Gastrocnemius medialis (tissue), 4 donors: ENCODE results near the gene SLC6A16. TPM values are rescaled to one million over a fixed set of nuclear protein-coding genes. Genes with fewer than 3 reads are reported as not detected.

ENCODE experiments used
- ATAC-seq, 2 donors: fragments of 150-250 bp; one replicate each; pipeline ENCODE4 v1.9.1; 2016
- DNase-seq, 2 donors: peaks; one replicate each; pipeline ENCODE4 v3.0.0-alpha.2; 2019
- H3K27ac ChIP-seq, 4 donors: fragments of 200-600 bp; sonication (generic); 1 replicate in 1 of 4; 2 replicates in 3 of 4; pipeline ENCODE4 v1.5.1; 2016 to 2018; ENCODE audit warnings: mild to moderate bottlenecking in 2 of 4, moderate library complexity in 1 of 4
- H3K27me3 ChIP-seq, 3 donors: fragments of 200-600 bp; sonication (generic) in 2 of 3; 1 replicate in 1 of 3; 2 replicates in 2 of 3; pipeline versions ENCODE4 v1.5.1 to v1.6.0; 2016 to 2019; ENCODE audit warnings: mild to moderate bottlenecking in 1 of 3, moderate library complexity in 1 of 3
- H3K36me3 ChIP-seq, 2 donors: fragments of 200-600 bp; sonication (generic) in 1 of 2; one replicate each; pipeline ENCODE4 v1.5.1; 2017 to 2018
- H3K4me1 ChIP-seq, 2 donors: fragments of 200-600 bp; sonication (generic) in 1 of 2; one replicate each; pipeline ENCODE4 v1.5.1; 2016 to 2017; ENCODE audit warnings: mild to moderate bottlenecking in 2 of 2
- H3K4me3 ChIP-seq, 4 donors: fragments of 200-600 bp; sonication (generic) in 3 of 4; 1 replicate in 1 of 4; 2 replicates in 3 of 4; pipeline ENCODE4 v1.5.1; 2016 to 2019; ENCODE audit warnings: mild to moderate bottlenecking in 2 of 4
- H3K9me3 ChIP-seq, 3 donors: fragments of 200-600 bp; sonication (generic) in 2 of 3; 1 replicate in 1 of 3; 2 replicates in 2 of 3; pipeline ENCODE4 v1.5.1; 2016 to 2019
- CTCF ChIP-seq, 5 experiments: fragments of 450-650 bp in 3 of 5; fragments of 200-600 bp in 2 of 5; sonication (generic) in 2 of 5; IDR thresholded peaks in 4 of 5; conservative IDR thresholded peaks in 1 of 5; 1 replicate in 4 of 5; 2 replicates in 1 of 5; pipeline ENCODE4 v1.5.1; 2016 to 2019; ENCODE audit warnings: antibody characterized with exemption in 5 of 5, mild to moderate bottlenecking in 3 of 5, moderate library complexity in 3 of 5
- POLR2A ChIP-seq, 2 donors: fragments of 450-650 bp; IDR thresholded peaks; one replicate each; pipeline ENCODE4 v1.6.1; 2017; ENCODE audit warnings: antibody characterized with exemption in 2 of 2, mild to moderate bottlenecking in 2 of 2, moderate library complexity in 2 of 2
- in situ Hi-C, 4 donors: fragments of 200-750 bp; cut with MboI; loops; one replicate each; pipeline versions ENCODE4 v1.15.0 to v1.8.0; 2017; ENCODE audit warnings: low sequenced_read_pairs in 4 of 4
- intact Hi-C: fragments of 100-400 bp; cut with DNase I; formaldehyde crosslinking; loops from one replicate; pipeline ENCODE4 v1.15.1; 2023; ENCODE audit warnings: low total_unique reads
- microRNA-seq, 2 donors: library from miRNA; unstranded; fragments of <30 nt; microRNA quantifications; one replicate each; pipeline ENCODE4, GENCODE V29; 2016; ENCODE audit warnings: borderline replicate concordance in 2 of 2
- total RNA-seq, 4 donors: library from RNA; depleted of rRNA; stranded (reverse); fragments of >200 nt; gene quantifications; one replicate each; pipeline versions ENCODE4 v1.1.0 to v1.2.3, GENCODE V29; 2016

Gene SLC6A16
- total RNA-seq, 4 donors from 2014 or later: 0.13 to 4.3 (median 0.36) TPM; not detected in 1

- Histone ChIP-seq H3K27me3 (no peaks in the 10 kb centered on the region), H3K4me3 (no peak overlapping the region), H3K9me3 (no peaks in the 10 kb centered on the region), H3K36me3 (no peaks in the 10 kb centered on the region), H3K4me1 (no peaks in the 10 kb centered on the region), H3K27ac (no peak overlapping the region)
- in situ Hi-C loops (no loop called here), intact Hi-C loops (no loop called here)
- DNase-seq: no peak
- no peak for ATAC-seq
- TF ChIP-seq POLR2A (IDR thresholded peaks at IDR 0.05) (no peak), CTCF (IDR thresholded peaks at IDR 0.05 in 4 of 5, conservative IDR thresholded peaks at IDR 0.05 in 1 of 5) (no peak)
Measured at GRCh38 chr19:49243129-49243528, 81.9 kb downstream of the SLC6A16 start.

- ATAC-seq: no peak
- DNase-seq: no peak
- Histone ChIP-seq H3K9me3 (no peaks in the 10 kb centered on the region), H3K27ac (no peak overlapping the region), H3K27me3 (no peaks in the 10 kb centered on the region), H3K4me3 (no peak overlapping the region), H3K4me1 (no peaks in the 10 kb centered on the region), H3K36me3 (no peaks in the 10 kb centered on the region)
- TF ChIP-seq POLR2A (IDR thresholded peaks at IDR 0.05): no peak
- no peak for TF ChIP-seq CTCF (IDR thresholded peaks at IDR 0.05 in 4 of 5, conservative IDR thresholded peaks at IDR 0.05 in 1 of 5)
- in situ Hi-C loops: no loop called here
- intact Hi-C loops: no loop called here
Measured at GRCh38 chr19:49241769-49242168, 83.2 kb downstream of the SLC6A16 start.

Small RNA genes within 50 kb of the gene (microRNA-seq; reads per million reads assigned to microRNA genes)
- gene MIR4324: 0 reads per million in 2 donors

Other genes with a start within 250 kb of the SLC6A16 start
- gene SNRNP70, start 239.7 kb downstream of the SLC6A16 start, total RNA-seq: 100 to 1,000 TPM in 2 of 4 donors, 10 to 100 TPM in 2; 55.6 to 305 (median 107) TPM
- gene LIN7B, start 210.8 kb downstream of the SLC6A16 start, total RNA-seq: 10 to 100 TPM; 25.7 to 97.9 (median 34.0) TPM
- 10 to 100 TPM in 1 of 4 donors, 1 to 10 TPM in 3; 1.3 to 11.7 (median 3.5) TPM for gene C19orf73, start 206.0 kb downstream of the SLC6A16 start, total RNA-seq
- gene PPFIA3, start 205.6 kb downstream of the SLC6A16 start, total RNA-seq: 1 to 10 TPM; 1.9 to 4.1 (median 3.0) TPM
- gene HRC, start 169.8 kb downstream of the SLC6A16 start, total RNA-seq: 100 to 1,000 TPM; 190 to 537 (median 300) TPM
- 10 to 100 TPM; 10.4 to 11.5 (median 11.3) TPM for gene TRPM4, start 167.4 kb downstream of the SLC6A16 start, total RNA-seq
- 1 to 10 TPM; 1.6 to 8.5 (median 2.3) TPM for gene CD37, start 10.2 kb upstream of the SLC6A16 start, total RNA-seq
- 10 to 100 TPM in 2 of 4 donors, 1 to 10 TPM in 2; 6.1 to 12.6 (median 9.5) TPM for gene TEAD2, start 37.2 kb upstream of the SLC6A16 start, total RNA-seq
- not detected for gene DKKL1, start 38.7 kb upstream of the SLC6A16 start, total RNA-seq
- not detected for gene KASH5, start 63.1 kb upstream of the SLC6A16 start, total RNA-seq
- not detected for gene PTH2, start 98.2 kb upstream of the SLC6A16 start, total RNA-seq
- not detected for gene GFY, start 100.2 kb upstream of the SLC6A16 start, total RNA-seq
- 1 to 10 TPM in 1 of 4 donors, under 1 TPM in 3; 0.24 to 1.6 (median 0.33) TPM for gene SLC17A7, start 116.3 kb upstream of the SLC6A16 start, total RNA-seq
- 100 to 1,000 TPM in 1 of 4 donors, 10 to 100 TPM in 3; 41.9 to 107 (median 79.0) TPM for gene PIH1D1, start 126.6 kb upstream of the SLC6A16 start, total RNA-seq
- 10 to 100 TPM in 2 of 4 donors, 1 to 10 TPM in 2; 8.0 to 12.6 (median 9.9) TPM for gene ALDH16A1, start 128.0 kb upstream of the SLC6A16 start, total RNA-seq
- gene FLT3LG, start 149.0 kb upstream of the SLC6A16 start, total RNA-seq: 1 to 10 TPM in 3 of 4 donors, under 1 TPM in 1; 0.91 to 2.7 (median 1.2) TPM
- gene RPL13A, start 162.4 kb upstream of the SLC6A16 start, total RNA-seq: 1,000 to 10,000 TPM; 1,565 to 2,260 (median 1,899) TPM
- 1,000 to 10,000 TPM; 2,509 to 3,015 (median 2,721) TPM for gene RPS11, start 171.2 kb upstream of the SLC6A16 start, total RNA-seq
- gene FCGRT, start 187.5 kb upstream of the SLC6A16 start, total RNA-seq: 10 to 100 TPM; 54.8 to 68.2 (median 59.7) TPM
- 10 to 100 TPM in 2 of 4 donors, 1 to 10 TPM in 2; 1.2 to 11.7 (median 7.6) TPM for gene RCN3, start 202.8 kb upstream of the SLC6A16 start, total RNA-seq